ENCODE results near the gene PAX6. TPM values are rescaled to one million over a fixed set of nuclear protein-coding genes. Genes with fewer than 3 reads are reported as not detected.

Gene PAX6
- total RNA-seq, 2 experiments from 2014 or later: not detected

DNA sequence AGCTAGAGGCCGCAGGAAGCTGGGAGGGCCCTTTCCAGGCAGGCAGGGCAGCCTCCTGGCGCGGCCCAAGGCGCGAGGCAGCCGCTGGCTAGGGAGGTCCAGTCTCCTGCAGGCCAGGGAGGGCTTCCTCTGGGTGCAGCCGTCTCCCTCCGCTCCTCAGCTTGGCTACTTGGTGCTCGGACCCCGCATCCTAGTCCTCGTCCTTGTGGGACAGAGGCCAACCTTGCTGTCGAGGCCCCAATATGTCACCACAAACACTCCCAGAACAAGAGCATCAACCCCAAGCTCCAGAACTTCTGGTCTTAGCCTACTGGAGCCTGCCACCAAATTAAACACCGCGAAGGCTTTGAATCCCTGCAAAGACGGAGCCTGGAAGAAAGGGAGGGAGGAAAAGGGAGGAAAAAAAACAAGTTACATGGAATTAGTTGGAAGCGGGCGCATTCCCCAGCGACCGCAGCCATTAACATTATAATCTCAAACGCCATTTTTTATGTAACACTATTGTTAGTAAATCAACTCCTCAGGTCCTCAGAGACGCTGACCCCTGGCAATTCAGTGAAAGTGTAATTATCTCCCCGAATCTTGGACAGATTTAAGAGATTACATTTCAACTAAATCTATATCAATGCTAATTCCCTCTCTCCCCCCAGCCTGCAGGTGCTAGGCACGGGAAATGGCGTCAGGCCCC is 12.7 kb upstream of the PAX6 start:
- POLR2A ChIA-PET: interaction anchor here (0.6 kb wide), 1 partner anchor 12 kb away, joined by 3 read pairs; no protein-coding TSS in a partner anchor

DNA sequence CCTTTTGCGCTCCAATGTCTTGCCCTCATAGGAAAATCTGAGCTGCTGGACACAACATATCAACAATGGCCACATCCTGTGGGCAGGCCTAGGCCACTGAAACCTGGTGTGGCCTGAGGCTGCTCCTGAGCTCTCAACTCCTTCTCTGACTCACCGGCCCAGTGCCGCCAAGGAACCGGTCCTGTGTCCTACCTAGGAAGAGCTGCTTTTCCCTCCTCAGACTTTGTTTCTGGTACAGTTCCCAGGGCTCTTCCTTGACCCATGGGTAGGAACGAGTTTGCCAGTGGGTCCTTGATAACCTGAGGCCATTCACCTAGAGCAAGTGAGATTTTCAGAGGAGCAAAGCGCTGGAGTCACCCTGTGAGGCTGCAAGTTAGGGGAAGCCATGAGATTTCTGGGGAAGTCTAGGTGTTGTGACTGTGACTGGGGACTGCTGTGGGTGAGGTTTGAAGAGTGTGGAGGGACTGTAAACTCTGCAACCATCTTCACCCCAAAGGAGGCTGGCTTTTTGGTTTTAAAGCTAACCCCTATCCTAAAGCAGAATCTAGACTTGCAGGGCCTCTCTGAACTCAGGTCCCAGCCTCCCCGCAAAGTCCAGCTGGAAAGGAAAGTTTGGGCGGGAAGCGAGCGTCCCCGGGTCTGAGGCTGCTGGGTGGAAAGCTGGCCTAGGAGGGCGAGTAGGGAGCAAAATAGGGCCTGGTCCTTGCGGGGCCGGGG is 12.0 kb upstream of the PAX6 start:
- H3K4me3 ChIP-seq (ENCODE audit: low read depth, low read length, poor library complexity, severe bottlenecking): no peak overlapping the region
- intact Hi-C loops (cut with micrococcal nuclease; ENCODE audit: unreplicated experiment): no loop called here
- ChIA-PET POLR2A (no interaction called here), CTCF (ENCODE audit: unreplicated experiment) (no interaction called here)
- H3K4me2 ChIP-seq (ENCODE audit: low read length): no peak overlapping the region
- H3K9me2 ChIP-seq (ENCODE audit: insufficient read depth, low read length): no peaks in the 10 kb centered on the region
- H3K36me3 ChIP-seq (ENCODE audit: insufficient read depth, low read length): no peaks in the 10 kb centered on the region
- no peaks in the 10 kb centered on the region for H4K20me1 ChIP-seq (ENCODE audit: insufficient read depth, low read length)
- BruUV-seq (replicated peaks): no TSS peak
- TF ChIP-seq CTCF (conservative IDR thresholded peaks at IDR 0.05; ENCODE audit: low read length): no peak
- TF ChIP-seq EZH2phosphoT487 (IDR thresholded peaks at IDR 0.05; ENCODE audit: borderline replicate concordance, low read depth, low read length): no peak
- H3K79me2 ChIP-seq (ENCODE audit: insufficient read depth, low read depth, low read length): no peaks in the 10 kb centered on the region
- H3K9me3 ChIP-seq (ENCODE audit: low read length): no peaks in the 10 kb centered on the region
- H2AFZ ChIP-seq (ENCODE audit: low read length): no peak overlapping the region
- H3K27ac ChIP-seq (ENCODE audit: low read depth, low read length, poor library complexity, severe bottlenecking): no peak overlapping the region
- H3K4me1 ChIP-seq (ENCODE audit: insufficient read depth, low read length, poor library complexity, severe bottlenecking): no peaks in the 10 kb centered on the region
- no peak for DNase-seq (ENCODE audit: low spot score)

More for the DNA sequence above, 12.7 kb upstream of the PAX6 start:
- Histone ChIP-seq H3K9me2 (ENCODE audit: insufficient read depth, low read length) (no peaks in the 10 kb centered on the region), H3K4me2 (ENCODE audit: low read length) (no peak overlapping the region), H3K4me3 (ENCODE audit: low read depth, low read length, poor library complexity, severe bottlenecking) (no peak overlapping the region), H3K79me2 (ENCODE audit: insufficient read depth, low read depth, low read length) (no peaks in the 10 kb centered on the region), H2AFZ (ENCODE audit: low read length) (no peak overlapping the region), H3K36me3 (ENCODE audit: insufficient read depth, low read length) (no peaks in the 10 kb centered on the region), H3K4me1 (ENCODE audit: insufficient read depth, low read length, poor library complexity, severe bottlenecking) (no peaks in the 10 kb centered on the region), H3K9me3 (ENCODE audit: low read length) (no peaks in the 10 kb centered on the region), H3K27ac (ENCODE audit: low read depth, low read length, poor library complexity, severe bottlenecking) (no peak overlapping the region), H4K20me1 (ENCODE audit: insufficient read depth, low read length) (no peaks in the 10 kb centered on the region)
- DNase-seq (ENCODE audit: low spot score): no peak
- intact Hi-C loops (cut with micrococcal nuclease; ENCODE audit: unreplicated experiment): no loop called here
- CTCF ChIA-PET (ENCODE audit: unreplicated experiment): no interaction called here
- BruUV-seq (replicated peaks): no TSS peak
- TF ChIP-seq EZH2phosphoT487 (IDR thresholded peaks at IDR 0.05; ENCODE audit: borderline replicate concordance, low read depth, low read length) (no peak), CTCF (conservative IDR thresholded peaks at IDR 0.05; ENCODE audit: low read length) (no peak)

Data from OCI-LY7 (cell line).